A549 (cell line): ENCODE measurements around the gene MAP3K5. TPM values are rescaled to one million over a fixed set of nuclear protein-coding genes. Genes with fewer than 3 reads are reported as not detected.
"Not testable (repeated sequence)": the region's sequence is repeated elsewhere in the genome, so short reads cannot be mapped to it uniquely, and the experiment has no call there.

ENCODE experiments used
- ATAC-seq, 2 experiments: fragments of 200-7000 bp in 1 of 2; fragments of >200 bp in 1 of 2; cut with Nextera tagmentation in 1 of 2; cut with Tn5 transposase in 1 of 2; 3 replicates each; pipeline versions ENCODE4 v1.8.0 to v1.9.1; 2018 to 2020; ENCODE audit warnings: mild to moderate bottlenecking in 1 of 2, moderate library complexity in 1 of 2
- CTCF ChIA-PET: fragments of 300-600 bp; sonication (Branson Sonifier 250); formaldehyde crosslinking; extraction: SDS; loops from one replicate; lab custom pipeline; 2021; ENCODE audit warnings: antibody characterized with exemption, inconsistent platforms; lab: Yijun Ruan, JAX
- POLR2A ChIA-PET: fragments of 350-600 bp; formaldehyde crosslinking; extraction: SDS; loops from one replicate; lab custom pipeline; 2021; ENCODE audit warnings: antibody characterized with exemption, inconsistent platforms; lab: Yijun Ruan, JAX
- DNase-seq, 2 experiments: peaks; one replicate each; pipeline versions ENCODE4 v3.0.0 to v3.0.0-alpha.2; 2011 to 2016; ENCODE audit warnings: low read depth in 1 of 2, low spot score in 1 of 2
- FAIRE-seq: peaks from 2 replicates; lab custom pipeline; 2011; peaks lifted over from hg19 to GRCh38; lab: Jason Lieb, UNC
- H3K27ac ChIP-seq, 2 experiments: fragments of >200 bp; sonication (Bioruptor Twin); formaldehyde crosslinking; 3 replicates each; pipeline ENCODE4 v1.5.1; 2016 to 2017
- H3K4me1 ChIP-seq: fragments of >200 bp; sonication (Bioruptor Twin); formaldehyde crosslinking; 3 replicates; pipeline ENCODE4 v1.6.1; 2016
- H3K4me2 ChIP-seq: fragments of >200 bp; sonication (Bioruptor Twin); formaldehyde crosslinking; 3 replicates; pipeline ENCODE4 v1.6.1; 2016
- H3K4me3 ChIP-seq: fragments of >200 bp; sonication (Bioruptor Twin); formaldehyde crosslinking; 3 replicates; pipeline ENCODE4 v1.5.1; 2016
- H3K9me3 ChIP-seq: fragments of >200 bp; sonication (Bioruptor Twin); formaldehyde crosslinking; 3 replicates; pipeline ENCODE4 v1.6.1; 2016
- CBX2 ChIP-seq: fragments of 200-600 bp; sonication (generic); IDR thresholded peaks from 2 replicates; pipeline ENCODE4 v1.6.1; 2016; ENCODE audit warnings: low read depth, mild to moderate bottlenecking, borderline replicate concordance
- CHD2 ChIP-seq: fragments of 150-350 bp; IDR thresholded peaks from 2 replicates; pipeline ENCODE4 v1.6.1; 2014; ENCODE audit warnings: low read length; ENCODE audit not compliant: partially characterized antibody
- E2F6 ChIP-seq: IDR thresholded peaks from 2 replicates; pipeline ENCODE4 v1.6.1; 2012; ENCODE audit warnings: low read depth, borderline replicate concordance
- FOXS1 ChIP-seq: fragments of 250-450 bp; sonication (Bioruptor Pico); IDR thresholded peaks from 2 replicates; pipeline ENCODE4 v1.5.0; 2020; ENCODE audit warnings: mild to moderate bottlenecking, moderate library complexity
- HDAC2 ChIP-seq: fragments of 200-600 bp; sonication (generic); IDR thresholded peaks from 2 replicates; pipeline ENCODE4 v1.6.1; 2016
- HOXB13 ChIP-seq: fragments of 250-450 bp; sonication (Bioruptor Pico); IDR thresholded peaks from 2 replicates; pipeline ENCODE4 v1.5.0; 2020; ENCODE audit warnings: low read depth, mild to moderate bottlenecking, moderate library complexity
- JUNB ChIP-seq: fragments of >200 bp; sonication (Bioruptor Twin); formaldehyde crosslinking; IDR thresholded peaks from 2 replicates; pipeline ENCODE4 v1.6.1; 2016
- KDM5A ChIP-seq: fragments of 200-600 bp; sonication (generic); IDR thresholded peaks from 2 replicates; pipeline ENCODE4 v1.6.1; 2016; ENCODE audit warnings: antibody characterized with exemption, mild to moderate bottlenecking
- MAZ ChIP-seq: fragments of 150-350 bp; IDR thresholded peaks from 2 replicates; pipeline ENCODE4 v1.6.1; 2014; ENCODE audit warnings: antibody characterized with exemption, low read depth, low read length, borderline replicate concordance
- MYC ChIP-seq: IDR thresholded peaks from 2 replicates; pipeline ENCODE4 v1.6.1; 2012; ENCODE audit warnings: mild to moderate bottlenecking, inconsistent platforms, low read length, improper control_type of control experiment, borderline replicate concordance
- NR3C1 ChIP-seq: fragments of >200 bp; sonication (Bioruptor Twin); formaldehyde crosslinking; IDR thresholded peaks from 3 replicates; pipeline ENCODE4 v1.6.1; 2017
- RARB ChIP-seq: fragments of 250-450 bp; sonication (Bioruptor Pico); IDR thresholded peaks from 2 replicates; pipeline ENCODE4 v1.8.0; 2021; ENCODE audit warnings: mild to moderate bottlenecking, moderate library complexity
- RNF2 ChIP-seq: fragments of 200-600 bp; sonication (generic); IDR thresholded peaks from 2 replicates; pipeline ENCODE4 v1.6.1; 2016; ENCODE audit warnings: low read depth, mild to moderate bottlenecking, antibody characterized with exemption, moderate library complexity, borderline replicate concordance
- TP53 ChIP-seq: fragments of 250-450 bp; sonication (Bioruptor Pico); IDR thresholded peaks from 2 replicates; pipeline ENCODE4 v1.5.0; 2021; ENCODE audit warnings: mild to moderate bottlenecking, moderate library complexity
- ZNF302 ChIP-seq: fragments of 250-450 bp; sonication (Bioruptor Pico); IDR thresholded peaks from 2 replicates; pipeline ENCODE4 v1.9.0; 2021; ENCODE audit warnings: inconsistent platforms, mild to moderate bottlenecking, moderate library complexity
- ZSCAN20 ChIP-seq: fragments of 250-450 bp; sonication (Bioruptor Pico); IDR thresholded peaks from 2 replicates; pipeline ENCODE4 v1.8.0; 2022; ENCODE audit warnings: mild to moderate bottlenecking, moderate library complexity
- WGBS: methylation state at CpG from one replicate; pipeline ENCODE4 v1.1.6; 2017; ENCODE audit errors: missing lambda C conversion rate; 5-methylcytosine and 5-hydroxymethylcytosine counted together
- polyA plus RNA-seq, 4 experiments: library from polyadenylated mRNA; depleted of rRNA in 3 of 4; stranded (reverse); fragments of >200 nt; fragmentation: RNase III in 1 of 4; extraction: RNeasy Plus Mini Kit Qiagen cat#74134 plus additional on column Dnase treatment in 1 of 4; gene quantifications; 2 replicates in 3 of 4; 3 replicates in 1 of 4; pipeline ENCODE4 v1.2.3, GENCODE V29; 2011 to 2017
- TF ChIP-seq, protein P1 (sequence below): fragments of >200 bp; sonication (Bioruptor Twin); formaldehyde crosslinking; IDR thresholded peaks from 2 replicates; pipeline ENCODE4 v1.6.1; 2016

Gene MAP3K5
- polyA plus RNA-seq, 2 of the 4 experiments (the other 2 are of a cell fraction) = 2.1 to 4.1 TPM

DNA sequence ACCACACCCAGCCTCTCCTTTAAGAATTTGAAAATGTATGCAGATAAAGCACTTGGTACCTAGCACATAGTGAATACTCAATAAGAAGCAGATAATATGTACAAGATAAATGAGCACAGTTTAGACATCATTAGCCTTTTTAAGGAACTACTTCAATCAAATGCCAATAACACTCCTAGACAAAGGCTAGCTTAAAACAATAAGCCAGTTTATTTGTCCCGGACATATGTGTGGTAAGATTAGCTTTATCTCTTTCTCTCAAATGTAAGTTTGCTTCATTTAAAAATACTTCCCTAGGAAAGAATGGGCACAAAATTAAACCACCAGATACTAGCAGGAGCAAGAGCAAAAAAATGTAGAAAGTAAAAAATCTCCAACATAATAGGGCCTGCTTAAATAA lies 73.8 kb downstream of the MAP3K5 start:
- no peak for ATAC-seq
- WGBS = 92% methylated on average over 1 of the region's 1 CpG
- no peak for TF ChIP-seq NR3C1
- no peak for FAIRE-seq
- Histone ChIP-seq H3K4me1 (peaks cover 2% of the 10 kb centered on the region; the same call in 1 of the 3 replicates), H3K27ac (no peak overlapping the region), H3K9me3 (peaks cover 3% of the 10 kb centered on the region; the same call in 1 of the 3 replicates), H3K4me3 (no peak overlapping the region), H3K4me2 (no peak overlapping the region)
- no peak for DNase-seq
- ChIA-PET POLR2A (no interaction called here), CTCF (interaction anchor here (0.7 to 1.8 kb wide), 3 partner anchors 74 to 128 kb away, joined by 3 to 6 read pairs (median 4); partner anchors contain the start of gene MAP3K5)

DNA sequence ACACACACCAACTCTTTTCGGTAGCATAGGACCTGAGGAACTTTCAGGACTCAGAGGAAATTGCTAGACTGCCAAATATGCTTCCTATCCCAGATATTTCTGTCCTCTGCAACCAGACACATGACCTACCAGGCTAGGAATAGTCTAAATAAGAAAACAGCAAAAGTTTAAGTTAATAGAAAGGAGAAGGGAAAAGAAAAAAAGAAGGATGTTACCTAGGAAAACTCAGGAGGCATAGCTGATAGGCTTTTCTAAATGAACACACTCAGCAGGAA lies 74.6 kb downstream of the MAP3K5 start:
- no peak for FAIRE-seq
- ATAC-seq = no peak
- H3K27ac ChIP-seq = no peak overlapping the region
- 81% methylated on average over 1 of the region's 1 CpG for WGBS
- ChIA-PET POLR2A (no interaction called here), CTCF (interaction anchor here (1.8 kb wide), 1 partner anchor 75 kb away, joined by 6 read pairs; the partner anchor contains the start of gene MAP3K5)
- no peaks in the 10 kb centered on the region for H3K4me1 ChIP-seq
- H3K4me3 ChIP-seq = no peak overlapping the region
- no peak overlapping the region for H3K4me2 ChIP-seq
- DNase-seq = no peak
- TF ChIP-seq ZNF302 (CRISPR knock-in tag) (no peak), TP53 (no peak), FOXS1 (CRISPR knock-in tag) (no peak), KDM5A (no peak), JUNB (no peak), MAZ (no peak), RNF2 (no peak), CHD2 (no peak), CBX2 (no peak), HOXB13 (no peak), RARB (CRISPR knock-in tag) (no peak), HDAC2 (no peak), ZSCAN20 (CRISPR knock-in tag) (no peak), E2F6 (no peak)
- TF ChIP-seq, protein P1, sequence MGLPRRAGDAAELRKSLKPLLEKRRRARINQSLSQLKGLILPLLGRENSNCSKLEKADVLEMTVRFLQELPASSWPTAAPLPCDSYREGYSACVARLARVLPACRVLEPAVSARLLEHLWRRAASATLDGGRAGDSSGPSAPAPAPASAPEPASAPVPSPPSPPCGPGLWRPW = no peak
- peaks cover 3% of the 10 kb centered on the region; the same call in 1 of the 3 replicates for H3K9me3 ChIP-seq

DNA sequence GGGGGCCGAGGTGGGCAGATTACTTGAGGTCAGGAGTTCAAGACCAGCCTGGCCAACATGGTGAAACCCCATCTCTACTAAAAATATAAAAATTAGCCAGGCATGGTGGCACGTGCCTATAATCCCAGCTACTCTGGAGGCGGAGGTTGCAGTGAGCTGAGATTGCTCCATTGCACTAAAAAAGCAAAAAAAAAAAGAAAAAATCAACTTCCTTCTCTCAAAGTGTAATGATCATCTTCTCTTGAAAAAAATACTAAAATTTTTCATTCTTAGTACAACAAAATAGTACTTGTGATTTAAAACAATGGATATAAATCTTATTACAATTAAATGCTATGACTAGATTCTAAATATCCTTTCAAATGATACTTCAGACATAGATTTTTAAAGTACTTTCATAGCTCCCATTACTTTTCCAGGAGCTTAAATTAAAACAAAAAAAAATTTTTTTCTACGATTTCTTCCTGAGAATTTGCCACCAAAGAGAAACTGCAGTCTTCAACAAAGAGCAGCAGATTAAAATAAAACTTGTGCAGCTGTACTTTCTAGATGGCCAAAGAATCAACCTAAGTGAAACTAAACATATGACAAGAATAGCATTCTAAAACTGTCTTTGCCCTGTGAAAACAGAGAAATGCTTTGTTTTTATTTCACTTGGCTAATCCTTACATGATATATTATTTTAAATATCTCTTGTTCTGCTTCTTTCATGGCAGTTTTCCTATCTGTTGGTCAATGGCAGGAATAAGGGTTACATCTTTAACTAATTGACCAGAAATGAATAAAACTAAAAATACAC lies 75.2 kb downstream of the MAP3K5 start:
- FAIRE-seq (no peak), DNase-seq (no peak), ATAC-seq (no peak)
- H3K4me3 ChIP-seq = no peak overlapping the region
- ChIA-PET POLR2A (no interaction called here), CTCF (interaction anchor here (1.8 kb wide), 1 partner anchor 75 kb away, joined by 6 read pairs; the partner anchor contains the start of gene MAP3K5)
- WGBS = 68% methylated on average over 4 of the region's 4 CpGs
- no peak overlapping the region for H3K4me2 ChIP-seq
- H3K27ac ChIP-seq = no peak overlapping the region
- H3K9me3 ChIP-seq = peaks cover 3% of the 10 kb centered on the region; the same call in 1 of the 3 replicates
- H3K4me1 ChIP-seq = no peaks in the 10 kb centered on the region
- TF ChIP-seq MYC = no peak

GRCh38 chr6:136712642-136713041 lies 79.6 kb downstream of the MAP3K5 start:
- POLR2A ChIA-PET, H3K9me3 ChIP-seq, FAIRE-seq, H3K4me2 ChIP-seq, DNase-seq, ATAC-seq, H3K4me1 ChIP-seq, H3K4me3 ChIP-seq, H3K27ac ChIP-seq: not testable (repeated sequence)
- CTCF ChIA-PET = interaction anchor here (0.9 kb wide), 1 partner anchor 79 kb away, joined by 3 read pairs; the partner anchor contains the start of gene MAP3K5
- WGBS = 65% methylated on average over 4 of the region's 4 CpGs
